HT-29 (cell line): Measurements from ENCODE around the gene PRELID1. TPM values are rescaled to one million over a fixed set of nuclear protein-coding genes. Genes with fewer than 3 reads are reported as not detected.

Experiments used
- DNase-seq: peaks from one replicate; pipeline ENCODE4 v3.0.0-alpha.2; 2015; ENCODE audit warnings: low spot score
- total RNA-seq: library from RNA; depleted of rRNA; stranded (reverse); fragments of >200 nt; shearing (Covaris generic); gene quantifications from 2 replicates; pipeline ENCODE4 v1.2.3, GENCODE V29; 2014; rRNA removed

The PRELID1 gene
- total RNA-seq, 1 experiment from 2014 or later = 556 TPM

GRCh38 chr5:177355868-177356168 is 52.2 kb downstream of the PRELID1 start:
- DNase-seq = no peak

Other genes starting within 250 kb of the PRELID1 start
- 145 and 158 TPM in 2 replicates for gene FGFR4, start 216.9 kb upstream of the PRELID1 start, total RNA-seq
- gene NSD1, start 170.0 kb upstream of the PRELID1 start, total RNA-seq = 21.9 and 29.4 TPM in 2 replicates
- 33.7 and 33.8 TPM in 2 replicates for gene RAB24, start 80 bp upstream of the PRELID1 start, total RNA-seq
- 55.7 and 75.5 TPM in 2 replicates for gene MXD3, start 8.1 kb downstream of the PRELID1 start, total RNA-seq
- 234 and 262 TPM in 2 replicates for gene LMAN2, start 47.9 kb downstream of the PRELID1 start, total RNA-seq
- gene RGS14, start 54.1 kb downstream of the PRELID1 start, total RNA-seq = 48.9 and 58.3 TPM in 2 replicates
- not detected in 2 replicates for gene SLC34A1, start 80.6 kb downstream of the PRELID1 start, total RNA-seq
- gene PFN3, start 96.9 kb downstream of the PRELID1 start, total RNA-seq = not detected in 2 replicates
- 52.9 TPM in 2 replicates for gene F12, start 105.8 kb downstream of the PRELID1 start, total RNA-seq
- 87.7 and 94.2 TPM in 2 replicates for gene GRK6, start 122.9 kb downstream of the PRELID1 start, total RNA-seq
- 69.3 and 86.7 TPM in 2 replicates for gene PRR7, start 143.0 kb downstream of the PRELID1 start, total RNA-seq
- gene DBN1, start 169.8 kb downstream of the PRELID1 start, total RNA-seq = 11.3 and 12.9 TPM in 2 replicates
- gene PDLIM7, start 193.8 kb downstream of the PRELID1 start, total RNA-seq = 32.2 and 34.7 TPM in 2 replicates
- gene DOK3, start 206.0 kb downstream of the PRELID1 start, total RNA-seq = 1.6 and 1.9 TPM in 2 replicates
- 240 and 269 TPM in 2 replicates for gene DDX41, start 213.2 kb downstream of the PRELID1 start, total RNA-seq